ENCODE results near the gene RGMB. TPM values are rescaled to one million over a fixed set of nuclear protein-coding genes. Genes with fewer than 3 reads are reported as not detected.

RGMB gene
- total and polyA plus RNA-seq, 2 donors from 2014 or later: 4.0 to 12.2 TPM

- no peak overlapping the region for H3K9ac ChIP-seq (ENCODE audit: low read length in 3 of 3)
- H3K27ac ChIP-seq (ENCODE audit: low read depth in 2 of 2, low read length in 2 of 2): no peak overlapping the region
- H3K27me3 ChIP-seq (ENCODE audit: control insufficient read depth, insufficient read depth, low read length): no peaks in the 10 kb centered on the region
- H3K4me3 ChIP-seq (ENCODE audit: low read length in 3 of 3): no peak overlapping the region
- H3K4me1 ChIP-seq (ENCODE audit: control insufficient read depth in 2 of 3, insufficient read depth in 2 of 3, low read depth in 1 of 3, low read length in 3 of 3): no peaks in the 10 kb centered on the region
- DNase-seq (no peak), FAIRE-seq (no peak)
- H3K9me3 ChIP-seq (ENCODE audit: control insufficient read depth in 2 of 3, insufficient read depth in 1 of 3, low read length in 3 of 3): no peaks in the 10 kb centered on the region
- H3K36me3 ChIP-seq (ENCODE audit: control insufficient read depth in 2 of 3, insufficient read depth in 3 of 3, low read length in 3 of 3): no peaks in the 10 kb centered on the region
- intact Hi-C loops (cut with DNase I): no loop called here
- TF ChIP-seq CTCF (IDR thresholded peaks at IDR 0.05; ENCODE audit: borderline replicate concordance, extremely low read depth, insufficient read depth): no peak
Observed at GRCh38 chr5:98757978-98758377, 15.5 kb upstream of the RGMB start.

- no peak overlapping the region for H3K9ac ChIP-seq (ENCODE audit: low read length in 3 of 3)
- intact Hi-C loops (cut with DNase I): no loop called here
- H3K4me1 ChIP-seq (ENCODE audit: control insufficient read depth in 2 of 3, insufficient read depth in 2 of 3, low read depth in 1 of 3, low read length in 3 of 3): peaks cover 0 to under 1% (median 0%) of the 10 kb centered on the region in 3 donors
- FAIRE-seq (no peak), DNase-seq (peak in 1 of 5 donors; percentile 16)
- H3K4me3 ChIP-seq (ENCODE audit: low read length in 3 of 3): no peak overlapping the region
- H3K36me3 ChIP-seq (ENCODE audit: control insufficient read depth in 2 of 3, insufficient read depth in 3 of 3, low read length in 3 of 3): no peaks in the 10 kb centered on the region
- H3K27ac ChIP-seq (ENCODE audit: low read depth in 2 of 2, low read length in 2 of 2): no peak overlapping the region
- no peaks in the 10 kb centered on the region for H3K27me3 ChIP-seq (ENCODE audit: control insufficient read depth, insufficient read depth, low read length)
- H3K9me3 ChIP-seq (ENCODE audit: control insufficient read depth in 2 of 3, insufficient read depth in 1 of 3, low read length in 3 of 3): no peaks in the 10 kb centered on the region
- no peak for TF ChIP-seq CTCF (IDR thresholded peaks at IDR 0.05; ENCODE audit: borderline replicate concordance, extremely low read depth, insufficient read depth)
Observed at GRCh38 chr5:98763001-98763630, 10.3 kb upstream of the RGMB start.

GRCh38 chr5:98765815-98766214, 7.6 kb upstream of the RGMB start:
- no peak for TF ChIP-seq CTCF (IDR thresholded peaks at IDR 0.05; ENCODE audit: borderline replicate concordance, extremely low read depth, insufficient read depth)
- Histone ChIP-seq H3K27me3 (ENCODE audit: control insufficient read depth, insufficient read depth, low read length) (no peaks in the 10 kb centered on the region), H3K9me3 (ENCODE audit: control insufficient read depth in 2 of 3, insufficient read depth in 1 of 3, low read length in 3 of 3) (no peaks in the 10 kb centered on the region), H3K4me1 (ENCODE audit: control insufficient read depth in 2 of 3, insufficient read depth in 2 of 3, low read depth in 1 of 3, low read length in 3 of 3) (peaks cover 0 to 7% (median 0%) of the 10 kb centered on the region in 3 donors), H3K9ac (ENCODE audit: low read length in 3 of 3) (no peak overlapping the region), H3K27ac (ENCODE audit: low read depth in 2 of 2, low read length in 2 of 2) (no peak overlapping the region), H3K4me3 (ENCODE audit: low read length in 3 of 3) (no peak overlapping the region), H3K36me3 (ENCODE audit: control insufficient read depth in 2 of 3, insufficient read depth in 3 of 3, low read length in 3 of 3) (no peaks in the 10 kb centered on the region)
- intact Hi-C loops (cut with DNase I): no loop called here
- DNase-seq (no peak), FAIRE-seq (no peak)

- H3K4me1 ChIP-seq (ENCODE audit: control insufficient read depth in 2 of 3, insufficient read depth in 2 of 3, low read depth in 1 of 3, low read length in 3 of 3): peaks cover 3 to 12% (median 10%) of the 10 kb centered on the region in 3 donors
- TF ChIP-seq CTCF (IDR thresholded peaks at IDR 0.05; ENCODE audit: borderline replicate concordance, extremely low read depth, insufficient read depth): no peak
- peak overlapping the region in 1 of 3 donors; percentile 90 for H3K4me3 ChIP-seq (ENCODE audit: low read length in 3 of 3)
- intact Hi-C loops (cut with DNase I): no loop called here
- H3K27ac ChIP-seq (ENCODE audit: low read depth in 2 of 2, low read length in 2 of 2): no peak overlapping the region
- no peaks in the 10 kb centered on the region for H3K27me3 ChIP-seq (ENCODE audit: control insufficient read depth, insufficient read depth, low read length)
- no peak overlapping the region for H3K9ac ChIP-seq (ENCODE audit: low read length in 3 of 3)
- H3K36me3 ChIP-seq (ENCODE audit: control insufficient read depth in 2 of 3, insufficient read depth in 3 of 3, low read length in 3 of 3): no peaks in the 10 kb centered on the region
- DNase-seq (no peak), FAIRE-seq (no peak)
- H3K9me3 ChIP-seq (ENCODE audit: control insufficient read depth in 2 of 3, insufficient read depth in 1 of 3, low read length in 3 of 3): no peaks in the 10 kb centered on the region
Observed at GRCh38 chr5:98767581-98767980, 5.9 kb upstream of the RGMB start.

Data from kidney (tissue), 14 donors.